GM12865 (cell line): ENCODE results near the gene CUZD1.
A peak's percentile ranks its signal among the peaks of the same experiment; 100 is the strongest.

Experiments used
- DNase-seq: peaks from one replicate; pipeline ENCODE4 v3.0.0; 2010; ENCODE audit warnings: low read depth
- H3K4me3 ChIP-seq: 2 replicates; pipeline ENCODE4 v1.5.1; 2011; ENCODE audit warnings: mild to moderate bottlenecking, low read depth, low read length, control low read depth
- CTCF ChIP-seq: IDR thresholded peaks from 2 replicates; pipeline ENCODE4 v1.5.1; 2011; ENCODE audit warnings: low read length, control low read depth, low read depth, inconsistent platforms; ENCODE audit not compliant: insufficient read depth; ENCODE audit errors: missing control alignments

CUZD1 gene

GRCh38 chr10:122812751-122813150, 32.9 kb downstream of the CUZD1 start:
- H3K4me3 ChIP-seq: no peak overlapping the region
- DNase-seq: no peak
- no peak for TF ChIP-seq CTCF

- no peak overlapping the region for H3K4me3 ChIP-seq
- DNase-seq: no peak
These were observed 43.4 kb downstream of the CUZD1 start for GRCh38 chr10:122802282-122802681.

GRCh38 chr10:122798704-122799231, 46.9 kb downstream of the CUZD1 start:
- TF ChIP-seq CTCF: no peak
- no peak overlapping the region for H3K4me3 ChIP-seq
- no peak for DNase-seq

More at GRCh38 chr10:122802282-122802681, 43.4 kb downstream of the CUZD1 start:
- TF ChIP-seq CTCF: no peak

- no peak for TF ChIP-seq CTCF
- H3K4me3 ChIP-seq: no peak overlapping the region
- no peak for DNase-seq
These were observed 48.9 kb downstream of the CUZD1 start for GRCh38 chr10:122796796-122797195.

GRCh38 chr10:122795924-122796323, 49.7 kb downstream of the CUZD1 start:
- DNase-seq: no peak
- TF ChIP-seq CTCF: no peak
- no peak overlapping the region for H3K4me3 ChIP-seq

- TF ChIP-seq CTCF: no peak
- no peak overlapping the region for H3K4me3 ChIP-seq
- DNase-seq: peak; percentile 20
These were observed 59.4 kb downstream of the CUZD1 start for GRCh38 chr10:122786269-122786668.

- DNase-seq: no peak
- H3K4me3 ChIP-seq: no peak overlapping the region
- no peak for TF ChIP-seq CTCF
These were observed 62.7 kb downstream of the CUZD1 start for GRCh38 chr10:122782911-122783310.
